BJ (cell line): ENCODE measurements around the gene CPNE5. TPM values are rescaled to one million over a fixed set of nuclear protein-coding genes. Genes with fewer than 3 reads are reported as not detected.

Experiments used
- CTCF ChIA-PET: fragments of 350-600 bp; formaldehyde crosslinking; extraction: SDS; loops from one replicate; lab custom pipeline; 2021; ENCODE audit warnings: antibody characterized with exemption, inconsistent platforms; lab: Yijun Ruan, JAX
- POLR2A ChIA-PET: fragments of 300-600 bp; sonication (Branson Sonifier 250); formaldehyde crosslinking; extraction: SDS; loops from one replicate; lab custom pipeline; 2021; ENCODE audit warnings: antibody characterized with exemption; lab: Charles Lee
- DNase-seq: peaks from one replicate; pipeline ENCODE4 v3.0.0-alpha.2; 2011; ENCODE audit warnings: low read depth
- H3K27me3 ChIP-seq: 2 replicates; pipeline ENCODE4 v1.6.0; 2011; ENCODE audit warnings: low read length; ENCODE audit not compliant: control insufficient read depth, insufficient read depth
- H3K36me3 ChIP-seq: 2 replicates; pipeline ENCODE4 v1.5.1; 2011; ENCODE audit warnings: low read length; ENCODE audit not compliant: control insufficient read depth, insufficient read depth
- H3K4me3 ChIP-seq: 2 replicates; pipeline ENCODE4 v1.5.1; 2011; ENCODE audit warnings: low read depth, mild to moderate bottlenecking, control low read depth, low read length
- polyA plus RNA-seq: library from polyadenylated mRNA; depleted of rRNA; stranded (reverse); fragments of >200 nt; gene quantifications from 2 replicates; pipeline ENCODE4 v1.2.3, GENCODE V29; 2011
- TF ChIP-seq, protein P1 (sequence below): IDR thresholded peaks from 2 replicates; pipeline ENCODE4 v1.5.1; 2011; ENCODE audit warnings: low read depth, mild to moderate bottlenecking, control low read depth, inconsistent platforms, low read length, moderate library complexity; ENCODE audit not compliant: insufficient read depth

Gene CPNE5
- polyA plus RNA-seq, 1 experiment: 0.09 TPM

DNA sequence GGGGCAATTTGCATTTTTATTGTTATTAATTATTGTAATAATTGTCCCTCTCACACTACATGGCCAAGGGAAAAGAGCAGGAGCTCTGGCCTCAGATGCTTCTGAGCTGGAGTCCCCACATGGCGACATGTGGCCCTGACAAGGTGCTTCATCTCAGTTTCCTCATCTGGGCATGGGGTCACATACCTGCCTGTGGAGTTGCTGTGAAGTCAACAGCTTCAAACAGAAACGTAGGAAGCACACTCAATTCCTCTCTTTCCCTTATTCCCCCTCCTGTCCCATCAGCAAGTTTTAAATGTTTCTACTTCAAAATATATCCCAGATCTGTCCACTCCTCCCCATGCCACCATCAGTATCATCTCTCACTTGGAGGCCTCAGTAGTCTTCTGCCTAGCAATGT lies 8.7 kb downstream of the CPNE5 start:
- POLR2A ChIA-PET: no interaction called here
- TF ChIP-seq, protein P1, sequence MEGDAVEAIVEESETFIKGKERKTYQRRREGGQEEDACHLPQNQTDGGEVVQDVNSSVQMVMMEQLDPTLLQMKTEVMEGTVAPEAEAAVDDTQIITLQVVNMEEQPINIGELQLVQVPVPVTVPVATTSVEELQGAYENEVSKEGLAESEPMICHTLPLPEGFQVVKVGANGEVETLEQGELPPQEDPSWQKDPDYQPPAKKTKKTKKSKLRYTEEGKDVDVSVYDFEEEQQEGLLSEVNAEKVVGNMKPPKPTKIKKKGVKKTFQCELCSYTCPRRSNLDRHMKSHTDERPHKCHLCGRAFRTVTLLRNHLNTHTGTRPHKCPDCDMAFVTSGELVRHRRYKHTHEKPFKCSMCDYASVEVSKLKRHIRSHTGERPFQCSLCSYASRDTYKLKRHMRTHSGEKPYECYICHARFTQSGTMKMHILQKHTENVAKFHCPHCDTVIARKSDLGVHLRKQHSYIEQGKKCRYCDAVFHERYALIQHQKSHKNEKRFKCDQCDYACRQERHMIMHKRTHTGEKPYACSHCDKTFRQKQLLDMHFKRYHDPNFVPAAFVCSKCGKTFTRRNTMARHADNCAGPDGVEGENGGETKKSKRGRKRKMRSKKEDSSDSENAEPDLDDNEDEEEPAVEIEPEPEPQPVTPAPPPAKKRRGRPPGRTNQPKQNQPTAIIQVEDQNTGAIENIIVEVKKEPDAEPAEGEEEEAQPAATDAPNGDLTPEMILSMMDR: no peak
- CTCF ChIA-PET: interaction anchor here (0.6 to 1.6 kb wide), 6 partner anchors 10 to 187 kb away, joined by 3 to 5 read pairs (median 3); no protein-coding TSS in a partner anchor
- H3K27me3 ChIP-seq: no peaks in the 10 kb centered on the region; the same call in 1 of the 2 replicates
- DNase-seq: no peak
- H3K4me3 ChIP-seq: no peak overlapping the region
- H3K36me3 ChIP-seq: no peaks in the 10 kb centered on the region

DNA sequence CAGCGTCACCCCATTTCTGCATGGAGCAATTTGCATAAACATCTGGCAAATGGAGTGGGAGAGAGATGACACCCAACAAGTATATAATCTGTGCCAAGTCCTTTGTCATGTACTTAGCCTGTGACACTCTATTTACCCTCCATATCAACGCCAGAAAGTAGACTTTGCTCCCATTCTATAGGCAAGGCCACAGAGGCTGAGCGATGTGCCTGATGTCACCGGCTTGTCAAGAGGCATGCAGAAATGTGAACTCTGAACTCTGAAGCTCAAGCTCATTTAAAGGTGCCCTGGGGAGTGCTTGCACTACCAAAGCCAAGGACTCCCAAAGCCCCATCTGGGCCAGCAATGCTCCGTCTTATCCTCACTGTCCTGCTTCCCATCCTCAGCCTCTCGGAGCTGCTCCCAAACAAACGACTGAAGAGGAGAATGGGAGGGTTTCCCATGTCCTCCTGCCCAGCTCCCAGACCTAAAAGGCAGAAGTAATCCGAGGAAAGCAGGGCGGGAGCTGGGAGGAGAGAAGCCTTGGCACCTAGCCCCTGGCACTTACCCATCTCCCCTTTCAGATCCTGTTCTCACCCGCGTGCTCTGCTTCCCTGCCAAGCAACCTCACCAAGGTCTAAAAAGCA lies 9.2 kb downstream of the CPNE5 start:
- no peaks in the 10 kb centered on the region; the same call in 1 of the 2 replicates for H3K27me3 ChIP-seq
- TF ChIP-seq, protein P1: no peak
- no peak overlapping the region for H3K4me3 ChIP-seq
- no peaks in the 10 kb centered on the region for H3K36me3 ChIP-seq
- no peak for DNase-seq
- ChIA-PET CTCF (interaction anchor here (0.8 to 1.6 kb wide), 5 partner anchors 18 to 188 kb away, joined by 3 to 5 read pairs (median 3); no protein-coding TSS in a partner anchor), POLR2A (no interaction called here)

DNA sequence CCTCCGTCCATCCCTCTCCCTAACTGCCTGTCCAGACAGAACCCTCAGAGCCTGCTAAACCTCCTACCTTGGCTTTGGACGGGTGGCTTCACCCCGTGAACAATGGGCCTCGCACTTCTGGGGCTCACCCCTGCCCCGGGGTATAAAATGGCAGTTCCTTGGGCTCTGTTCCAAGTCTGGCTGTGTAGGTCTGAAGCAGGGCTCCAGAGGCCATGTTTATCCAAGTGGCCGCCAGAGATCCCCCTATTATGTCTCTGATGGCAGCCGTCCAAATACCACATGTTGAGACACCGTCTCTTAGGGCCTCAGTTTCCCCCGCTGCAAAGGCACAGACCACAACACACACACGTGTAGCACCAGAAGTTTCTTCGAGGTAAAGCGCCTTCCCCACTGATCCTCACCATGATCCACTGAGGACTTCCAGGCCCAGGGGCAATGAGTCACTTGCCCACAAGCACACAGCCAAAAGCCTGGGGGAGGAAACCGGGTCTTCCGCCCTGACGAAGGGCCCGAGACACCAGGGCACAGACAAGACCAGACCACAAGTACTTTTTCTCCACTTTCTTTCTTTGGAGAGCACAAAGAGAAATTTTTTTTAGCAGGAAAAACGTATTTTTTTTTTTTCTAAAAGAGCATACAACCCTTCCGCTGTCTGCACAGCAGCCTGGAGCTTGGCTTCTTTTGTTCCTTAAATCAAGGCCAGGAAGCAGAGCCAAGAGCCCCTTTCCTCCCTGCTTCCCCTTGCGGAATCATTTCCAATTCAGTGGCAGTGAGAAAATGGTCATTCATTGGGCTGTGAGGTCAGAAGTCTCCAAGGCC lies 11.8 kb downstream of the CPNE5 start:
- POLR2A ChIA-PET: no interaction called here
- no peak overlapping the region for H3K4me3 ChIP-seq

DNA sequence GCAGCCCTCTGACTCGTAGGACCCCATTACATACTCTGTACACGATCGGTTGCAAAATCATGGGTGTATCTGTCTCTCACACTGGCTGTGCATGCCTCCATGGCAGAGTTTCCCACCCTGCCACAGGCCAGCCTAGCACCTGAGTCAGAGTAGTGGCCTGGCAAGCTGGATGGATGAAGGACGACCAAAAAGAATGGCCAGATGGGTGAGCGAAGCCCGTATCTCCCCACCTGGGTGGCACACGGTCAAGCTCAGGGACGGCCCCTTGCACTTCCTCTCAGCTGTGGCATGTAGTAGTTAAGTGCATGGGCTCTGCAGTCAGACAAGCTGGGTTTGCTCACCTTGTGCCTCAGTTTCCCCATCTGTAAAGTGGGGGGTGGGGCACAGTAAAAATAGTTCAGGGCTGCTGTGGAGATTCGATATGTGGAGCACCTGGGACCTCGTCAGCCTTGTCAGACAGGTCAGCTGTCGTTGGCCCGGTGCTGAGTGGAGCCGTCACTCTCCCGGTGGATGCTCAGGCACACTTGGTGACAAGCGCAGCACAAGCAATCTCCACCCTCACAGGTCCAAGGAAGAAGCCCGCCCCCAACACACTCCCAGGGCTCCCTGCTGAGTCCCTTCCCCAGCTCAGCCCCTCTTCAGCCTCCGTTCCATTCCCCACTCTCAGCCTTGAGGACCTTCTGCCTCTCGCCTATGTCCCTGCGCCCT lies 12.6 kb downstream of the CPNE5 start:
- POLR2A ChIA-PET: no interaction called here
- Histone ChIP-seq H3K27me3 (no peaks in the 10 kb centered on the region; the same call in 1 of the 2 replicates), H3K36me3 (no peaks in the 10 kb centered on the region), H3K4me3 (no peak overlapping the region)
- CTCF ChIA-PET: interaction anchor here (0.6 to 2.5 kb wide), 5 partner anchors 11 to 160 kb away, joined by 3 to 8 read pairs (median 3); partner anchors contain the start of gene MTCH1
- no peak for DNase-seq
- TF ChIP-seq, protein P1: no peak

More for the DNA sequence above, 11.8 kb downstream of the CPNE5 start:
- peak; percentile 19 for DNase-seq
- Histone ChIP-seq H3K27me3 (no peaks in the 10 kb centered on the region; the same call in 1 of the 2 replicates), H3K36me3 (no peaks in the 10 kb centered on the region)
- CTCF ChIA-PET: interaction anchor here (0.7 to 2.5 kb wide), 4 partner anchors 10 to 61 kb away, joined by 4 to 8 read pairs (median 4); no protein-coding TSS in a partner anchor
- TF ChIP-seq, protein P1: no peak

DNA sequence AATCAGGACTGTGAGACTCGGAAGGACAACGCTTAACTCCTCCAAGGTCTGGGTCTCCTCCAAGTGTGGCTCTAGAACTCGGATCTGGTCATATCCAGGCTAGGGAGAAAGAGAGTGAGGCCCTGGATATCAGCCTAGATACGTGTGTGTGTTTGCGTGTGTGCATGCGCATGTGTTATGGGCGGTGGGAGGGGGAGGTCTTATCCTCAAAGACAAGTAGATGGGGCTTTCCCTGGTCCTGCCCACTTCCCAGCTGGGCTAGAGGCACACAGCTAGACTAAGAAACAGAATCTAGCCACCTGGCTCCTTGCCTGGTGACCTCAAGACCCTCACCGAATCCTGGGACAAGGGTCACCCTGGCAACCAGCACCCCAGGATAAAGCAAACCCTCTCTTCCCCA lies 13.2 kb downstream of the CPNE5 start:
- H3K4me3 ChIP-seq: no peak overlapping the region
- no peak for DNase-seq
- no peaks in the 10 kb centered on the region for H3K36me3 ChIP-seq
- TF ChIP-seq, protein P1: no peak
- POLR2A ChIA-PET: no interaction called here
- H3K27me3 ChIP-seq: no peaks in the 10 kb centered on the region; the same call in 1 of the 2 replicates
- CTCF ChIA-PET: interaction anchor here (0.6 to 2.5 kb wide), 5 partner anchors 11 to 160 kb away, joined by 3 to 8 read pairs (median 3); partner anchors contain the start of gene MTCH1
